Ovary (tissue), 3 donors: Measurements from ENCODE around the gene F13A1.

Source experiments
- CTCF ChIP-seq, 3 donors: fragments of 450-650 bp in 2 of 3; fragments of 200-600 bp in 1 of 3; IDR thresholded peaks; one replicate each; pipeline versions ENCODE4 v1.5.1 to v1.8.0; 2016 to 2022; ENCODE audit warnings: antibody characterized with exemption in 3 of 3, mild to moderate bottlenecking in 1 of 3
- POLR2A ChIP-seq: fragments of 450-650 bp; IDR thresholded peaks from one replicate; pipeline ENCODE4 v1.6.1; 2017; ENCODE audit warnings: antibody characterized with exemption, mild to moderate bottlenecking, moderate library complexity
- donor health status: DM: no; HTN: no; CAD: no.

- TF ChIP-seq CTCF (IDR thresholded peaks at IDR 0.05) = no peak
- no peak for TF ChIP-seq POLR2A
These were observed 214.9 kb downstream of the F13A1 start for GRCh38 chr6:6105472-6106036.
